H9 (cell line): Measurements from ENCODE around the gene SPA17. TPM values are rescaled to one million over a fixed set of nuclear protein-coding genes. Genes with fewer than 3 reads are reported as not detected.

ENCODE experiments used
- DNase-seq: peaks from one replicate; pipeline ENCODE4 v3.0.0-alpha.2; 2017
- H2AFZ ChIP-seq: one replicate; pipeline ENCODE4 v1.6.1; 2013; ENCODE audit warnings: mild to moderate bottlenecking, low read length, control low read depth, moderate library complexity
- H2AK5ac ChIP-seq: 2 replicates; pipeline ENCODE4 v1.6.1; 2013; ENCODE audit warnings: low read length, control low read depth, mixed read lengths; ENCODE audit not compliant: insufficient read length
- H2BK120ac ChIP-seq: one replicate; pipeline ENCODE4 v1.6.1; 2013; ENCODE audit warnings: low read depth, mild to moderate bottlenecking, low read length, control low read depth, inconsistent platforms; ENCODE audit not compliant: poor library complexity, severe bottlenecking
- H2BK12ac ChIP-seq: 2 replicates; pipeline ENCODE4 v1.6.1; 2013; ENCODE audit warnings: low read length, control low read depth, mixed read lengths, low read depth; ENCODE audit not compliant: insufficient read length
- H2BK15ac ChIP-seq: 2 replicates; pipeline ENCODE4 v1.6.1; 2013; ENCODE audit warnings: low read depth, low read length, control low read depth
- H2BK20ac ChIP-seq: one replicate; pipeline ENCODE4 v1.6.1; 2013; ENCODE audit warnings: low read depth, mild to moderate bottlenecking, low read length, control low read depth, inconsistent platforms; ENCODE audit not compliant: poor library complexity, severe bottlenecking
- H2BK5ac ChIP-seq: 2 replicates; pipeline ENCODE4 v1.6.1; 2013; ENCODE audit warnings: low read length, control low read depth, mixed read lengths; ENCODE audit not compliant: insufficient read length
- H3K14ac ChIP-seq: 2 replicates; pipeline ENCODE4 v1.6.1; 2013; ENCODE audit warnings: low read length, control low read depth; ENCODE audit not compliant: insufficient read depth
- H3K18ac ChIP-seq: 2 replicates; pipeline ENCODE4 v1.6.1; 2013; ENCODE audit warnings: low read depth, mild to moderate bottlenecking, mixed read lengths, low read length, control low read depth; ENCODE audit not compliant: insufficient read length
- H3K23ac ChIP-seq: 2 replicates; pipeline ENCODE4 v1.6.1; 2013; ENCODE audit warnings: low read length, control low read depth, mixed read lengths, low read depth; ENCODE audit not compliant: insufficient read length
- H3K23me2 ChIP-seq: 2 replicates; pipeline ENCODE4 v1.6.1; 2013; ENCODE audit warnings: low read depth, mild to moderate bottlenecking, mixed read lengths, low read length, control low read depth; ENCODE audit not compliant: insufficient read length, poor library complexity, severe bottlenecking
- H3K27ac ChIP-seq: 2 replicates; pipeline ENCODE4 v1.5.1; 2013; ENCODE audit warnings: low read length, control low read depth, mixed read lengths, low read depth; ENCODE audit not compliant: insufficient read length
- H3K27me3 ChIP-seq: 2 replicates; pipeline ENCODE4 v1.6.1; 2013; ENCODE audit warnings: low read length, control low read depth, inconsistent platforms; ENCODE audit not compliant: insufficient read depth
- H3K4ac ChIP-seq: 2 replicates; pipeline ENCODE4 v1.6.1; 2013; ENCODE audit warnings: low read depth, mild to moderate bottlenecking, control low read depth, inconsistent platforms, low read length, moderate library complexity
- H3K4me1 ChIP-seq: 2 replicates; pipeline ENCODE4 v1.6.1; 2013; ENCODE audit warnings: low read length, control low read depth, inconsistent platforms; ENCODE audit not compliant: insufficient read depth
- H3K4me2 ChIP-seq: 2 replicates; pipeline ENCODE4 v1.6.1; 2013; ENCODE audit warnings: low read length, control low read depth, mixed read lengths; ENCODE audit not compliant: insufficient read length, insufficient read depth
- H3K56ac ChIP-seq: 2 replicates; pipeline ENCODE4 v1.6.1; 2013; ENCODE audit warnings: low read depth, mild to moderate bottlenecking, mixed read lengths, low read length, control low read depth; ENCODE audit not compliant: insufficient read length
- H3K79me1 ChIP-seq: 2 replicates; pipeline ENCODE4 v1.6.1; 2013; ENCODE audit warnings: low read depth, mild to moderate bottlenecking, moderate library complexity, low read length, control low read depth, inconsistent platforms; ENCODE audit not compliant: insufficient read depth, poor library complexity, severe bottlenecking
- H3K79me2 ChIP-seq: 2 replicates; pipeline ENCODE4 v1.6.1; 2013; ENCODE audit warnings: low read length, control low read depth, inconsistent platforms; ENCODE audit not compliant: insufficient read depth
- H3K9ac ChIP-seq: 2 replicates; pipeline ENCODE4 v1.6.1; 2013; ENCODE audit warnings: low read length, control low read depth, mixed read lengths; ENCODE audit not compliant: insufficient read length; ENCODE audit errors: extremely low read depth
- H3K9me3 ChIP-seq: one replicate; pipeline ENCODE4 v1.6.1; 2013; ENCODE audit warnings: low read depth, low read length, inconsistent platforms; ENCODE audit not compliant: control insufficient read depth
- H3T11ph ChIP-seq: one replicate; pipeline ENCODE4 v1.6.1; 2013; ENCODE audit warnings: mild to moderate bottlenecking, low read length, control low read depth, inconsistent platforms
- H4K20me1 ChIP-seq: one replicate; pipeline ENCODE4 v1.6.1; 2013; ENCODE audit not compliant: control insufficient read depth, insufficient read length, insufficient read depth
- H4K5ac ChIP-seq: 2 replicates; pipeline ENCODE4 v1.6.1; 2013; ENCODE audit warnings: low read depth, mild to moderate bottlenecking, mixed read lengths, low read length, control low read depth; ENCODE audit not compliant: insufficient read length
- H4K8ac ChIP-seq: replicated peaks from 2 replicates; pipeline ENCODE4 v1.6.1; 2013; ENCODE audit warnings: low read length, control low read depth, mixed read lengths, low read depth; ENCODE audit not compliant: insufficient read length
- H4K91ac ChIP-seq: 2 replicates; pipeline ENCODE4 v1.6.1; 2013; ENCODE audit warnings: low read depth, mild to moderate bottlenecking, moderate library complexity, mixed read lengths, low read length, control low read depth; ENCODE audit not compliant: insufficient read length
- H3K27ac Mint-ChIP-seq, 3 experiments: 2 replicates in 2 of 3; 3 replicates in 1 of 3; pipeline ENCODE4 v1.8.0; 2020 to 2021; ENCODE audit warnings: mixed read lengths in 3 of 3, mild to moderate bottlenecking in 1 of 3, moderate library complexity in 1 of 3
- H3K27me3 Mint-ChIP-seq: 2 replicates; pipeline ENCODE4 v1.8.0; 2021; ENCODE audit warnings: low read depth, mild to moderate bottlenecking, moderate library complexity, mixed read lengths
- H3K36me3 Mint-ChIP-seq, 3 experiments: 2 replicates in 2 of 3; 3 replicates in 1 of 3; pipeline ENCODE4 v1.8.0; 2020 to 2021; ENCODE audit warnings: low read depth in 3 of 3, mixed read lengths in 3 of 3; ENCODE audit not compliant: insufficient read depth in 1 of 3
- H3K4me1 Mint-ChIP-seq, 2 experiments: 2 replicates each; pipeline ENCODE4 v1.8.0; 2020; ENCODE audit warnings: mixed read lengths in 2 of 2
- H3K4me3 Mint-ChIP-seq, 2 experiments: 2 replicates in 1 of 2; 3 replicates in 1 of 2; pipeline ENCODE4 v1.8.0; 2020 to 2021; ENCODE audit warnings: mild to moderate bottlenecking in 2 of 2, mixed read lengths in 2 of 2, moderate library complexity in 1 of 2
- H3K9me3 Mint-ChIP-seq, 2 experiments: 2 replicates in 1 of 2; 3 replicates in 1 of 2; pipeline ENCODE4 v1.8.0; 2020; ENCODE audit warnings: mild to moderate bottlenecking in 2 of 2, mixed read lengths in 2 of 2, moderate library complexity in 1 of 2
- CTCF ChIP-seq: fragments of 200-600 bp; sonication (generic); conservative IDR thresholded peaks from 3 replicates; pipeline ENCODE4 v1.8.0; 2021; ENCODE audit warnings: antibody characterized with exemption, mild to moderate bottlenecking
- WGBS: extraction: QIAGEN DNeasy Blood & Tissue Kit; methylation state at CpG from one replicate; pipeline ENCODE4 v1.1.7; 2013; ENCODE audit warnings: missing lambda C conversion rate, low lambda C conversion rate, mixed read lengths; ENCODE audit not compliant: insufficient read length; ENCODE audit errors: extremely low coverage; 5-methylcytosine and 5-hydroxymethylcytosine counted together
- total RNA-seq: library from RNA; stranded (reverse); gene quantifications from 2 replicates; pipeline ENCODE4 v1.2.1, GENCODE V29; 2021

SPA17 gene
- total RNA-seq, 1 experiment from 2014 or later = 6.9 TPM

GRCh38 chr11:124716591-124716990 lies 42.9 kb downstream of the SPA17 start:
- Histone ChIP-seq H3K79me1 (no peaks in the 10 kb centered on the region), H2BK5ac (no peak overlapping the region), H2AK5ac (no peak overlapping the region), H3K4me1 (peaks cover 6% of the 10 kb centered on the region), H3K4ac (no peak overlapping the region), H2BK120ac (no peak overlapping the region), H3K23me2 (peaks cover 9% of the 10 kb centered on the region), H4K8ac (no peak overlapping the region), H3K79me2 (no peaks in the 10 kb centered on the region), H3K27ac (no peak overlapping the region), H3K27me3 (peaks cover 45% of the 10 kb centered on the region), H3K56ac (no peak overlapping the region), H3K9ac (no peak overlapping the region), H3K4me2 (no peak overlapping the region), H2AFZ (no peak overlapping the region), H3K18ac (no peak overlapping the region), H4K5ac (no peak overlapping the region), H3T11ph (no peak overlapping the region), H3K14ac (no peak overlapping the region), H2BK12ac (no peak overlapping the region), H4K20me1 (no peaks in the 10 kb centered on the region), H4K91ac (no peak overlapping the region), H3K23ac (no peak overlapping the region), H2BK20ac (no peak overlapping the region), H3K9me3 (no peaks in the 10 kb centered on the region), H2BK15ac (no peak overlapping the region)
- H3K4me1 Mint-ChIP-seq = peaks cover 17 to 23% of the 10 kb centered on the region in 2 experiments
- no CpG with 5 or more reads among the region's 3 CpGs for WGBS
- TF ChIP-seq CTCF = no peak
- no peak for DNase-seq
- no peak overlapping the region for H3K4me3 Mint-ChIP-seq
- H3K27ac Mint-ChIP-seq = no peak overlapping the region
- H3K9me3 Mint-ChIP-seq = no peaks in the 10 kb centered on the region
- H3K36me3 Mint-ChIP-seq = no peaks in the 10 kb centered on the region
- H3K27me3 Mint-ChIP-seq = peaks cover 80% of the 10 kb centered on the region
